ENCODE results near the gene OTOP1. TPM values are rescaled to one million over a fixed set of nuclear protein-coding genes. Genes with fewer than 3 reads are reported as not detected.
"Not testable (repeated sequence)": the region's sequence is repeated elsewhere in the genome, so short reads cannot be mapped to it uniquely, and the experiment has no call there.

OTOP1 gene
- total and polyA plus RNA-seq, 3 donors from 2014 or later = 0.25 to 0.63 TPM; not detected in 1

- DNase-seq; intact Hi-C loops (cut with DNase I; ENCODE audit: low total_unique reads); H3K27me3 ChIP-seq; H3K27ac ChIP-seq; H3K36me3 ChIP-seq (ENCODE audit: low read depth, missing control alignments); H3K9me3 ChIP-seq; H3K4me1 ChIP-seq; H3K4me3 ChIP-seq: not testable (repeated sequence)
- 50 to 73% methylated on average over 17 of the region's 17 CpGs for WGBS, 2 donors
Observed at GRCh38 chr4:4160956-4161665, 65.6 kb downstream of the OTOP1 start.

DNA sequence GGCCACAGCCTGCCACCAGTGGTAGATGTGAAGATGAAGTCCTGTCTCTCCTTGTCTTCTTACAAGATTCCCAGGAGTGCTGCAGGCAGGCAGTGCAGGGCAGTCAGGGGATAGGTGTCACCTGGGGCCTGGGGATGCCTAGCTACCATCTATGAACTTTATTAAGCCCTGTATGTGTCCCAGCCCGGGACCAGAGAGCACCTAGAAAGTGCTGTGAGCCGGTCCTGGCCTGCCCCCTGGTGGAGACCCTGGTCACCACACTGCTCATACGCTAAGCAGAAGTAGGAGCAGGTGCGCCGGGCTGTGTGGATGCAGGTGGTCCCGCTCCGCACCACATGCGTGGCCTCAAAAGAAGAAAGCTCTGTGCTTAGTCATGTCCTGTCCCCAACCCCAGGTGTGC is 81.1 kb downstream of the OTOP1 start:
- TF ChIP-seq, protein P1, sequence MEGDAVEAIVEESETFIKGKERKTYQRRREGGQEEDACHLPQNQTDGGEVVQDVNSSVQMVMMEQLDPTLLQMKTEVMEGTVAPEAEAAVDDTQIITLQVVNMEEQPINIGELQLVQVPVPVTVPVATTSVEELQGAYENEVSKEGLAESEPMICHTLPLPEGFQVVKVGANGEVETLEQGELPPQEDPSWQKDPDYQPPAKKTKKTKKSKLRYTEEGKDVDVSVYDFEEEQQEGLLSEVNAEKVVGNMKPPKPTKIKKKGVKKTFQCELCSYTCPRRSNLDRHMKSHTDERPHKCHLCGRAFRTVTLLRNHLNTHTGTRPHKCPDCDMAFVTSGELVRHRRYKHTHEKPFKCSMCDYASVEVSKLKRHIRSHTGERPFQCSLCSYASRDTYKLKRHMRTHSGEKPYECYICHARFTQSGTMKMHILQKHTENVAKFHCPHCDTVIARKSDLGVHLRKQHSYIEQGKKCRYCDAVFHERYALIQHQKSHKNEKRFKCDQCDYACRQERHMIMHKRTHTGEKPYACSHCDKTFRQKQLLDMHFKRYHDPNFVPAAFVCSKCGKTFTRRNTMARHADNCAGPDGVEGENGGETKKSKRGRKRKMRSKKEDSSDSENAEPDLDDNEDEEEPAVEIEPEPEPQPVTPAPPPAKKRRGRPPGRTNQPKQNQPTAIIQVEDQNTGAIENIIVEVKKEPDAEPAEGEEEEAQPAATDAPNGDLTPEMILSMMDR (IDR thresholded peaks at IDR 0.05) = peak in 1 of 3 experiments; percentile 12
- intact Hi-C loops (cut with DNase I; ENCODE audit: low total_unique reads); H3K9me3 ChIP-seq; H3K27ac ChIP-seq; H3K4me3 ChIP-seq; H3K4me1 ChIP-seq; DNase-seq; H3K27me3 ChIP-seq; H3K36me3 ChIP-seq (ENCODE audit: low read depth, missing control alignments): not testable (repeated sequence)
- WGBS, 2 donors = no CpG with 5 or more reads among the region's 8 CpGs

GRCh38 chr4:4143376-4143775 is 83.4 kb downstream of the OTOP1 start:
- 0% methylated on average over 21 of the region's 47 CpGs; no CpG with 5 or more reads in 1 of the 2 donors for WGBS, 2 donors
- H3K4me3 ChIP-seq; H3K27ac ChIP-seq; DNase-seq; H3K27me3 ChIP-seq; H3K9me3 ChIP-seq; H3K36me3 ChIP-seq (ENCODE audit: low read depth, missing control alignments); H3K4me1 ChIP-seq; intact Hi-C loops (cut with DNase I; ENCODE audit: low total_unique reads): not testable (repeated sequence)

DNA sequence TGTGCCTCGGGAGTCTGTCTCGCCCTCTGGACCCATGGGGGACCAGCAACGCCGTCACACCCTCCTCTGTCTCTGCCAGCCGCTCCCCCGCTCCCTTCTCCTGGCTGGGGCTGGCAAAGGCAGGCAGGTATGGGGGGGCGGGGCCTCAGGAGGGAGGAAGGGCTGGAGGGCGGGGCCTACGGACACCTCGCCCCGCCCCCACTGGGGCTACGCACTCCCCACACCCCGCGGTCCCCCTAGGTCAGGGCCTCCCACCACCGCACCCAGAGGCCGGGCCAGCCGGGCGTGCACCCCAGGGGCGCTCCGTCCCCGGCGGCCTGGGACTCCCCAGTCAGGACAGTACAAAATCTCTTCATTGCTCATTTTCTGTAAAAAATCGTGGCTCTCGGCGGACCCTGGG is 84.0 kb downstream of the OTOP1 start:
- H3K36me3 ChIP-seq (ENCODE audit: low read depth, missing control alignments); H3K4me3 ChIP-seq; H3K27ac ChIP-seq; DNase-seq; H3K4me1 ChIP-seq; intact Hi-C loops (cut with DNase I; ENCODE audit: low total_unique reads); H3K27me3 ChIP-seq; H3K9me3 ChIP-seq: not testable (repeated sequence)
- WGBS, 2 donors = 4% methylated on average over 25 of the region's 25 CpGs; no CpG with 5 or more reads in 1 of the 2 donors

DNA sequence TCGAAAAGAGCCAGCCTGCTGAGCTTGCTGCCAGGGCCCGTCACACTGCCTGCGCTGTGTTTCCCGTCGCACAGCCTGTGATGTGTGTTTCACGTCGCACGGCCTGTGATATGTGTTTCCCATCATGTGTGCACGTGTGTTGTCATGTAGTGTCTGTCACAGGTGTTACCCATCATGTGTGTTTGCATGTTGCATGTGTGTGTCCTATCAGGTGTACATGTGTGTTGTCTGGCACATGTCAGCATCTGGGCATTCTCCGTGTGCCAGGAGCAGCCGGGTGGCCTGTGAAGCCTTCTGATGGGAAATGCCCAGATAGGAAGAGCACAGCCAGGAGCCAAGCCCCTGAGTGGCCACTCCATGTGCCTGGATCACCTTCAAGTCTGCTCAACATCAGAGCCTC is 85.5 kb downstream of the OTOP1 start:
- H3K27ac ChIP-seq; H3K4me1 ChIP-seq; H3K27me3 ChIP-seq; H3K36me3 ChIP-seq (ENCODE audit: low read depth, missing control alignments); H3K9me3 ChIP-seq; H3K4me3 ChIP-seq; intact Hi-C loops (cut with DNase I; ENCODE audit: low total_unique reads); DNase-seq: not testable (repeated sequence)
- 90% methylated on average over 11 of the region's 11 CpGs; no CpG with 5 or more reads in 1 of the 2 donors for WGBS, 2 donors

Other genes starting within 250 kb of the OTOP1 start
- 10 to 100 TPM; 22.3 to 24.6 TPM for gene TMEM128, start 21.3 kb upstream of the OTOP1 start, total RNA-seq
- gene TMEM128, start 21.3 kb upstream of the OTOP1 start, polyA plus RNA-seq (ENCODE audit: insufficient read depth, low read depth, low replicate concordance) = 47.4 TPM
- gene LYAR, start 63.2 kb upstream of the OTOP1 start, total RNA-seq = 10 to 100 TPM; 53.8 to 63.2 TPM
- 132 TPM for gene LYAR, start 63.2 kb upstream of the OTOP1 start, polyA plus RNA-seq (ENCODE audit: insufficient read depth, low read depth, low replicate concordance)
- 10 to 100 TPM; 14.0 to 26.7 TPM for gene ZBTB49, start 63.3 kb upstream of the OTOP1 start, total RNA-seq
- 10.2 TPM for gene ZBTB49, start 63.3 kb upstream of the OTOP1 start, polyA plus RNA-seq (ENCODE audit: insufficient read depth, low read depth, low replicate concordance)
- 10 to 100 TPM; 30.0 to 67.2 TPM for gene NSG1, start 160.2 kb upstream of the OTOP1 start, total RNA-seq
- 27.5 TPM for gene NSG1, start 160.2 kb upstream of the OTOP1 start, polyA plus RNA-seq (ENCODE audit: insufficient read depth, low read depth, low replicate concordance)